HepG2 (cell line): Measurements from ENCODE around the gene POLR3GL. TPM values are rescaled to one million over a fixed set of nuclear protein-coding genes. Genes with fewer than 3 reads are reported as not detected.
A peak's percentile ranks its signal among the peaks of the same experiment; 100 is the strongest.

Source experiments
- CAMTA2 ChIP-seq: sonication (generic); formaldehyde crosslinking; IDR thresholded peaks from 2 replicates; pipeline ENCODE4 v1.4.0; 2020; ENCODE audit warnings: mild to moderate bottlenecking, missing genetic modification reagents, borderline replicate concordance
- FOXC1 ChIP-seq: sonication (generic); formaldehyde crosslinking; IDR thresholded peaks from 2 replicates; pipeline ENCODE4 v1.8.0; 2022; ENCODE audit warnings: mild to moderate bottlenecking, missing genetic modification reagents, borderline replicate concordance
- GABPA ChIP-seq, 2 experiments: IDR thresholded peaks; 2 replicates each; pipeline ENCODE4 v1.6.1; 2011 to 2016; ENCODE audit warnings: low read depth in 2 of 2, low read length in 1 of 2, missing biosample characterization in 1 of 2, missing genetic modification characterization in 1 of 2
- KMT2B ChIP-seq: IDR thresholded peaks from 2 replicates; pipeline ENCODE4 v1.6.1; 2016; ENCODE audit warnings: missing genetic modification reagents, missing compliant biosample characterization
- MED8 ChIP-seq: sonication (generic); formaldehyde crosslinking; IDR thresholded peaks from 2 replicates; pipeline ENCODE4 v1.8.1; 2023; ENCODE audit warnings: mild to moderate bottlenecking, missing genetic modification reagents; ENCODE audit not compliant: insufficient replicate concordance
- MNT ChIP-seq: fragments of 450-650 bp; IDR thresholded peaks from 2 replicates; pipeline ENCODE4 v1.6.1; 2016
- MTF2 ChIP-seq: sonication (generic); formaldehyde crosslinking; IDR thresholded peaks from 2 replicates; pipeline ENCODE4 v1.5.0; 2020; ENCODE audit warnings: missing genetic modification reagents, borderline replicate concordance
- NCOA2 ChIP-seq: sonication (generic); formaldehyde crosslinking; IDR thresholded peaks from 2 replicates; pipeline ENCODE4 v1.8.0; 2022; ENCODE audit warnings: inconsistent platforms
- PAWR ChIP-seq: sonication (generic); formaldehyde crosslinking; IDR thresholded peaks from 2 replicates; pipeline ENCODE4 v1.4.0; 2020; ENCODE audit warnings: missing genetic modification reagents, mild to moderate bottlenecking, borderline replicate concordance
- POLR2A ChIP-seq, 2 experiments: IDR thresholded peaks; 2 replicates each; pipeline ENCODE4 v1.6.1; 2011; ENCODE audit warnings: low read depth in 2 of 2, low read length in 2 of 2, mild to moderate bottlenecking in 1 of 2, moderate library complexity in 1 of 2; ENCODE audit not compliant: insufficient read depth in 1 of 2
- REL ChIP-seq: sonication (generic); formaldehyde crosslinking; conservative IDR thresholded peaks from 2 replicates; pipeline ENCODE4 v1.8.0; 2022; ENCODE audit warnings: mild to moderate bottlenecking, missing genetic modification reagents, moderate library complexity
- SALL1 ChIP-seq: sonication (generic); formaldehyde crosslinking; IDR thresholded peaks from 2 replicates; pipeline ENCODE4 v1.8.0; 2022; ENCODE audit warnings: mild to moderate bottlenecking, missing genetic modification reagents
- SETDB1 ChIP-seq: sonication (generic); formaldehyde crosslinking; IDR thresholded peaks from 2 replicates; pipeline ENCODE4 v1.5.1; 2020; ENCODE audit warnings: missing genetic modification reagents, mild to moderate bottlenecking, borderline replicate concordance
- SMAD1 ChIP-seq: sonication (generic); formaldehyde crosslinking; IDR thresholded peaks from 2 replicates; pipeline ENCODE4 v1.4.0; 2020; ENCODE audit warnings: missing genetic modification reagents, low read depth, mild to moderate bottlenecking, borderline replicate concordance
- SRY ChIP-seq: sonication (generic); formaldehyde crosslinking; IDR thresholded peaks from 2 replicates; pipeline ENCODE4 v1.8.0; 2022; ENCODE audit warnings: mild to moderate bottlenecking, missing genetic modification reagents
- TAF1 ChIP-seq: sonication (generic); formaldehyde crosslinking; IDR thresholded peaks from 2 replicates; pipeline ENCODE4 v1.4.0; 2020; ENCODE audit warnings: missing genetic modification reagents
- TARDBP ChIP-seq: sonication (generic); formaldehyde crosslinking; IDR thresholded peaks from 2 replicates; pipeline ENCODE4 v1.8.0; 2022; ENCODE audit warnings: mild to moderate bottlenecking, missing genetic modification reagents
- TCF12 ChIP-seq, 2 experiments: fragments of 450-650 bp in 1 of 2; sonication (generic) in 1 of 2; formaldehyde crosslinking in 1 of 2; IDR thresholded peaks; 2 replicates each; pipeline versions ENCODE4 v1.6.1 to v1.8.0; 2017 to 2022; ENCODE audit warnings: antibody characterized with exemption in 1 of 2, mild to moderate bottlenecking in 1 of 2, missing genetic modification reagents in 1 of 2, moderate library complexity in 1 of 2
- ZBTB7A ChIP-seq: sonication (generic); formaldehyde crosslinking; IDR thresholded peaks from 2 replicates; pipeline ENCODE4 v1.8.0; 2022; ENCODE audit warnings: mild to moderate bottlenecking, missing genetic modification reagents
- ZMYM3 ChIP-seq: sonication (generic); formaldehyde crosslinking; IDR thresholded peaks from 2 replicates; pipeline ENCODE4 v1.5.1; 2020; ENCODE audit warnings: mild to moderate bottlenecking, missing genetic modification reagents
- ZNF160 ChIP-seq: sonication (generic); formaldehyde crosslinking; IDR thresholded peaks from 2 replicates; pipeline ENCODE4 v1.8.0; 2022; ENCODE audit warnings: mild to moderate bottlenecking, inconsistent platforms, missing genetic modification reagents
- ZNF326 ChIP-seq: sonication (generic); formaldehyde crosslinking; IDR thresholded peaks from 2 replicates; pipeline ENCODE4 v1.4.0; 2020; ENCODE audit warnings: missing genetic modification reagents, borderline replicate concordance
- ZNF331 ChIP-seq: sonication (generic); formaldehyde crosslinking; IDR thresholded peaks from 2 replicates; pipeline ENCODE4 v1.4.0; 2020; ENCODE audit warnings: missing genetic modification reagents
- polyA plus RNA-seq, 8 experiments: library from polyadenylated mRNA; depleted of rRNA in 3 of 8; stranded (reverse) in 7 of 8; unstranded in 1 of 8; fragments of >200 nt; fragmentation: Illumina TruSeq in 4 of 8; extraction: Trizol in 4 of 8; gene quantifications; 2 replicates each; pipeline versions ENCODE4 v1.2.1 to v1.2.3, GENCODE V29; 2011 to 2016; ENCODE audit warnings: low read depth in 4 of 8, missing spikeins in 1 of 8, mixed read lengths in 1 of 8; ENCODE audit not compliant: insufficient read depth in 1 of 8
- total RNA-seq, 5 experiments: library from RNA; depleted of rRNA; stranded (reverse); fragments of >200 nt; fragmentation: Illumina TruSeq; extraction: Trizol; gene quantifications; 2 replicates each; pipeline ENCODE4 v1.2.3, GENCODE V29; 2016; ENCODE audit warnings: low read depth in 1 of 5
- TF ChIP-seq, protein P1 (sequence below): sonication (generic); formaldehyde crosslinking; IDR thresholded peaks from 2 replicates; pipeline ENCODE4 v1.5.0; 2020; ENCODE audit warnings: missing genetic modification reagents
- TF ChIP-seq, protein P2 (sequence below): sonication (generic); formaldehyde crosslinking; IDR thresholded peaks from 2 replicates; pipeline ENCODE4 v1.4.0; 2020; ENCODE audit warnings: missing genetic modification reagents

The POLR3GL gene
- total and polyA plus RNA-seq, 2 of the 13 experiments (the other 11 are each of a cell fraction or from before 2014, with no cell fraction given): 11.5 to 12.4 TPM

- no peak for TF ChIP-seq NCOA2
- no peak for TF ChIP-seq MTF2 (CRISPR knock-in tag)
- TF ChIP-seq ZNF160 (CRISPR knock-in tag): no peak
- TF ChIP-seq SETDB1 (CRISPR knock-in tag): no peak
- TF ChIP-seq GABPA (IDR thresholded peaks at IDR 0.05; ENCODE audit: low read depth, low read length): no peak
- no peak for TF ChIP-seq GABPA (CRISPR knock-in tag; IDR thresholded peaks at IDR 0.05; ENCODE audit: low read depth)
- TF ChIP-seq SMAD1 (CRISPR knock-in tag): no peak
- no peak for TF ChIP-seq ZBTB7A (CRISPR knock-in tag)
- TF ChIP-seq TARDBP (CRISPR knock-in tag): no peak
- no peak for TF ChIP-seq PAWR (CRISPR knock-in tag)
- no peak for TF ChIP-seq POLR2A (IDR thresholded peaks at IDR 0.05; ENCODE audit: insufficient read depth in 1 of 2, low read depth in 2 of 2, low read length in 2 of 2)
- no peak for TF ChIP-seq SRY (CRISPR knock-in tag)
- TF ChIP-seq KMT2B (CRISPR knock-in tag): no peak
- no peak for TF ChIP-seq ZNF326 (CRISPR knock-in tag)
- no peak for TF ChIP-seq REL (CRISPR knock-in tag)
- TF ChIP-seq, protein P1, sequence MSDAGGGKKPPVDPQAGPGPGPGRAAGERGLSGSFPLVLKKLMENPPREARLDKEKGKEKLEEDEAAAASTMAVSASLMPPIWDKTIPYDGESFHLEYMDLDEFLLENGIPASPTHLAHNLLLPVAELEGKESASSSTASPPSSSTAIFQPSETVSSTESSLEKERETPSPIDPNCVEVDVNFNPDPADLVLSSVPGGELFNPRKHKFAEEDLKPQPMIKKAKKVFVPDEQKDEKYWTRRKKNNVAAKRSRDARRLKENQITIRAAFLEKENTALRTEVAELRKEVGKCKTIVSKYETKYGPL (CRISPR knock-in tag): no peak
- no peak for TF ChIP-seq TAF1
- 0 out of 2 replicates have a peak, but pooled peaks have one; percentile 35 for TF ChIP-seq ZNF331 (CRISPR knock-in tag)
- TF ChIP-seq MNT: no peak
- TF ChIP-seq MED8 (CRISPR knock-in tag): no peak
- TF ChIP-seq SALL1 (CRISPR knock-in tag): no peak
- TF ChIP-seq, protein P2, sequence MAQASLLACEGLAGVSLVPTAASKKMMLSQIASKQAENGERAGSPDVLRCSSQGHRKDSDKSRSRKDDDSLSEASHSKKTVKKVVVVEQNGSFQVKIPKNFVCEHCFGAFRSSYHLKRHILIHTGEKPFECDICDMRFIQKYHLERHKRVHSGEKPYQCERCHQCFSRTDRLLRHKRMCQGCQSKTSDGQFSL (CRISPR knock-in tag): no peak
- TF ChIP-seq TCF12 (IDR thresholded peaks at IDR 0.05): no peak
- no peak for TF ChIP-seq TCF12 (CRISPR knock-in tag; IDR thresholded peaks at IDR 0.05)
- TF ChIP-seq CAMTA2 (CRISPR knock-in tag): no peak
- no peak for TF ChIP-seq FOXC1 (CRISPR knock-in tag)
- TF ChIP-seq ZMYM3 (CRISPR knock-in tag): peak; percentile 45; the same call in 1 of the 2 replicates
Measured at GRCh38 chr1:145990249-145990855, 25.9 kb downstream of the POLR3GL start (continued).
